Smooth muscle cell (in vitro differentiated cells): ENCODE measurements around the gene LRMDA. TPM values are rescaled to one million over a fixed set of nuclear protein-coding genes. Genes with fewer than 3 reads are reported as not detected.
A peak's percentile ranks its signal among the peaks of the same experiment; 100 is the strongest.

Source experiments
- DNase-seq: peaks from one replicate; lab custom pipeline; 2025; ENCODE audit not compliant: unreplicated experiment; lab: John Stamatoyannopoulos, UW
- H2AFZ ChIP-seq: fragments of 200-600 bp; sonication (generic); 2 replicates; pipeline ENCODE4 v1.6.0; 2016; ENCODE audit warnings: antibody characterized with exemption, low read depth, mild to moderate bottlenecking
- H3F3A ChIP-seq: fragments of 200-600 bp; sonication (generic); 2 replicates; pipeline ENCODE4 v1.6.0; 2017; ENCODE audit warnings: antibody characterized with exemption, low read depth
- H3K27ac ChIP-seq: fragments of 200-600 bp; sonication (generic); 2 replicates; pipeline ENCODE4 v1.5.1; 2016; ENCODE audit warnings: low read depth, mild to moderate bottlenecking
- H3K27me3 ChIP-seq: fragments of 200-600 bp; sonication (generic); 2 replicates; pipeline ENCODE4 v1.6.1; 2016; ENCODE audit warnings: low read depth, mild to moderate bottlenecking
- H3K36me3 ChIP-seq: fragments of 200-600 bp; sonication (generic); 2 replicates; pipeline ENCODE4 v1.5.1; 2016; ENCODE audit warnings: low read depth
- H3K4me1 ChIP-seq: fragments of 200-600 bp; sonication (generic); 2 replicates; pipeline ENCODE4 v1.5.1; 2016; ENCODE audit warnings: low read depth
- H3K4me2 ChIP-seq: fragments of 200-600 bp; sonication (generic); 2 replicates; pipeline ENCODE4 v1.6.0; 2016; ENCODE audit warnings: mild to moderate bottlenecking
- H3K4me3 ChIP-seq: fragments of 200-600 bp; sonication (generic); 2 replicates; pipeline ENCODE4 v1.5.1; 2016; ENCODE audit warnings: mild to moderate bottlenecking
- H3K79me2 ChIP-seq: fragments of 200-600 bp; sonication (generic); 2 replicates; pipeline ENCODE4 v1.6.0; 2016; ENCODE audit warnings: low read depth, mild to moderate bottlenecking
- H3K9ac ChIP-seq: fragments of 200-600 bp; sonication (generic); 2 replicates; pipeline ENCODE4 v1.6.0; 2016; ENCODE audit warnings: low read depth
- H3K9me3 ChIP-seq: fragments of 200-600 bp; sonication (generic); replicated peaks from 2 replicates; pipeline ENCODE4 v1.5.1; 2016; ENCODE audit warnings: low read depth
- H4K20me1 ChIP-seq: fragments of 200-600 bp; sonication (generic); 2 replicates; pipeline ENCODE4 v1.6.0; 2016; ENCODE audit warnings: low read depth
- CTCF ChIP-seq: fragments of 200-600 bp; sonication (generic); IDR thresholded peaks from 2 replicates; pipeline ENCODE4 v1.5.1; 2017; ENCODE audit warnings: borderline replicate concordance, mild to moderate bottlenecking, antibody characterized with exemption; ENCODE audit not compliant: insufficient read depth, poor library complexity, severe bottlenecking
- WGBS: methylation state at CpG from one replicate; pipeline ENCODE4 v1.1.7; 2016; ENCODE audit warnings: low lambda C conversion rate; 5-methylcytosine and 5-hydroxymethylcytosine counted together
- polyA plus RNA-seq: library from polyadenylated mRNA; unstranded; fragments of >200 nt; fragmentation: Nextera tagmentation; extraction: Ambion mirVana; gene quantifications from 2 replicates; pipeline ENCODE4 v1.2.1, GENCODE V29; 2016
- total RNA-seq: library from RNA; depleted of rRNA; stranded (reverse); fragments of >200 nt; gene quantifications from 2 replicates; pipeline ENCODE4 v1.2.3, GENCODE V29; 2014

Gene LRMDA
- total and polyA plus RNA-seq, 2 experiments from 2014 or later, result 1.5 to 1.6 TPM

GRCh38 chr10:76202777-76203176 lies 771.4 kb downstream of the LRMDA start:
- H3K27ac ChIP-seq, result peak overlapping the region; percentile 79
- peak overlapping the region; percentile 45 for H3K4me2 ChIP-seq
- 9% methylated on average over 1 of the region's 1 CpG for WGBS
- peaks cover 9% of the 10 kb centered on the region for H3F3A ChIP-seq
- no peak overlapping the region for H3K9ac ChIP-seq
- H3K9me3 ChIP-seq, result no peaks in the 10 kb centered on the region
- no peak for TF ChIP-seq CTCF
- H3K79me2 ChIP-seq, result no peaks in the 10 kb centered on the region
- no peak for DNase-seq
- peak overlapping the region; percentile 33 for H2AFZ ChIP-seq
- no peak overlapping the region for H3K4me3 ChIP-seq
- no peaks in the 10 kb centered on the region for H4K20me1 ChIP-seq
- no peaks in the 10 kb centered on the region for H3K27me3 ChIP-seq
- H3K36me3 ChIP-seq, result no peaks in the 10 kb centered on the region
- no peaks in the 10 kb centered on the region for H3K4me1 ChIP-seq

DNA sequence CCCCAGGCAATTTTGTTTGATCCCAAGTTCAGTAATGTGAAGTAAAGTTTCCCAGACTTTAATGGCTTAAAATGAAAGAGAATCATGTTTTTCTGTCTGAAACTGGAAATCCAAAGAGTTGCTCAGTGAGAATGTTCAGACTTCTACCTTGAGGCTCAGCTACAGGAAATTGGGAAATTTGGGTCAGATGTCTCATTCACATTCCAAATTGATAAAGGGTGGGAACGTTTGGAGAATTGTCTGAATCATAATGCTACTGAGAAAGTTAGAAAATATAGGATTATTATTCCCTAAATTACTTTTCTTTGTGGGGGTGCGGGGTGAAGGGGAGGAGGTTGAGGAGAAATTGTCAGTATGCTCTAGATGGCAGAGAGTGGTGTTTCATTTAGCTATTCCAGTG lies 773.9 kb downstream of the LRMDA start:
- Histone ChIP-seq H3K9ac (no peak overlapping the region), H3K9me3 (no peaks in the 10 kb centered on the region), H3K36me3 (no peaks in the 10 kb centered on the region), H3K27ac (no peak overlapping the region), H3F3A (peaks cover 9% of the 10 kb centered on the region), H3K4me2 (no peak overlapping the region), H3K4me3 (no peak overlapping the region), H2AFZ (no peak overlapping the region), H4K20me1 (no peaks in the 10 kb centered on the region), H3K79me2 (no peaks in the 10 kb centered on the region), H3K4me1 (no peaks in the 10 kb centered on the region), H3K27me3 (no peaks in the 10 kb centered on the region)
- no peak for TF ChIP-seq CTCF
- 59% methylated on average over 2 of the region's 2 CpGs for WGBS
- DNase-seq, result no peak

DNA sequence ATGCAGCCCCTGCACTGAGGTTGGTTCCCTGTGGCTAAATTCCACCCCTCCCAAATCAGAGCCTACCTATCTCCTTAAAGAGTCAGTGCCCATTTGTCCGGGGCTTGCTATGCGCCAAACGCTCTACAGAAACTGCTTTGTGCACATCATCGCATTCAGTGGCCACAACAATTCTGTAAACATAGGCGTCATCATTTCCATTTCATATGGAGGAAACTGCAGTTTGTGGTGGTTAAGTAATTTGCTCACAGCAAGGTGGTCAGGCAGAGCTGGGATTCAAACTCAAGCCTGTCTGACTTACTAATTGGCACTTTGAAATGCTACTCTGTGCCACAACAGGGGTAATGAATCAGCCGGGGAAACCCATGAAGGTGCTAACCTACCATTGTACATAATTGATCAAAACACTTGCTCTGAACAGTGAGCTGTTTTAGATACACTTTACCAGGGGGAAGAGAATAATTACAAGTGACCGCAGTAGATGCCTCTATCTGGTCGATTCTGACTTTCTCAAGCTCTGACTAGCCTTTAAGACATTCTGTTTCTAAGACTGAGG lies 775.5 kb downstream of the LRMDA start:
- no peaks in the 10 kb centered on the region for H3K4me1 ChIP-seq
- WGBS, result 88% methylated on average over 8 of the region's 8 CpGs
- no peaks in the 10 kb centered on the region for H3K79me2 ChIP-seq

More for the DNA sequence above, 775.5 kb downstream of the LRMDA start:
- H3K4me3 ChIP-seq, result no peak overlapping the region
- H3K36me3 ChIP-seq, result no peaks in the 10 kb centered on the region
- DNase-seq, result no peak
- H3K27me3 ChIP-seq, result no peaks in the 10 kb centered on the region
- no peak for TF ChIP-seq CTCF
- no peak overlapping the region for H3K4me2 ChIP-seq
- H2AFZ ChIP-seq, result no peak overlapping the region
- H3K9ac ChIP-seq, result no peak overlapping the region
- H4K20me1 ChIP-seq, result no peaks in the 10 kb centered on the region
- no peaks in the 10 kb centered on the region for H3K9me3 ChIP-seq
- no peak overlapping the region for H3K27ac ChIP-seq
- H3F3A ChIP-seq, result peaks cover 9% of the 10 kb centered on the region
